ENCODE results near the gene MBNL1.

DNA sequence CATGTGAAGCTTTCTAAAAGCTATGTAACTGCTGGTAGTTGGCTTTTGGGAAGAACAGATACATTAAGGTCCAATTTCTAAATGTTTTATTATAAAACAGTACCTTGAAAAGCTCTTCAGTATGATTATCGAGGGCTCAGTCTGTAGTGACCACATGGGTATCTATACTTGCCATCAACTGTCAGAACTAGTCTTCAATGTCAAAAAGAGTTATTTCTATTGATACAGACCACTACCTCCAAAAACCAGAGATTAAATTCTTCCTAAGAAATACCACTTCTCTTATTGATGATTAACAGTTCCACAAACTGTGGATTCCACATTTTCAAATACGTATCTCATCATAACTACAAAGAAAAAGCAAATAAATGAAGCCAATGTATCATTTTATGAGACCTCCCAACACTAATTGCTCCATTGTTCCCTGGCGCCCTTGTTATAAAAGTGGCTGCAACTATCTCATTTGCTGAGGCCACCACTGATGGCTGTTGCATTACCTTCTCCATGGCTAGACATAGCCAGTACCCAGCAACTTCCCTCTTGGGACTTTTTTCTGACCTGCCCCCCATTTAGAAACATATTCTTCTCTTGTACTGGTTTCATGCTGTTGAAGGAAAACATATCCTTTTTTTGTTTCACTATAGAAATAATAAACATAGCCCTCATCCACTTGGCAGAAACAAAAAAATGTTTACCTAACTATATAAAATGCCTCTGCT lies 33.9 kb upstream of the MBNL1 start:
- no peak for TF ChIP-seq CTCF (conservative IDR thresholded peaks at IDR 0.05 in 1 of 2, IDR thresholded peaks at IDR 0.05 in 1 of 2; ENCODE audit: extremely low read depth in 1 of 2, insufficient read depth in 1 of 2, low read depth in 1 of 2, low read length in 2 of 2)
- no peak for TF ChIP-seq EZH2 (IDR thresholded peaks at IDR 0.05; ENCODE audit: borderline replicate concordance, low read length)

Measured in mammary epithelial cell (primary cell).